A549 (cell line): Measurements from ENCODE around the gene TDRD9. TPM values are rescaled to one million over a fixed set of nuclear protein-coding genes. Genes with fewer than 3 reads are reported as not detected.

Experiments
- ATAC-seq, 2 experiments: fragments of 200-7000 bp in 1 of 2; fragments of >200 bp in 1 of 2; cut with Nextera tagmentation in 1 of 2; cut with Tn5 transposase in 1 of 2; 3 replicates each; pipeline versions ENCODE4 v1.8.0 to v1.9.1; 2018 to 2020; ENCODE audit warnings: mild to moderate bottlenecking in 1 of 2, moderate library complexity in 1 of 2
- CTCF ChIA-PET: fragments of 300-600 bp; sonication (Branson Sonifier 250); formaldehyde crosslinking; extraction: SDS; loops from one replicate; lab custom pipeline; 2021; ENCODE audit warnings: antibody characterized with exemption, inconsistent platforms; lab: Yijun Ruan, JAX
- POLR2A ChIA-PET: fragments of 350-600 bp; formaldehyde crosslinking; extraction: SDS; loops from one replicate; lab custom pipeline; 2021; ENCODE audit warnings: antibody characterized with exemption, inconsistent platforms; lab: Yijun Ruan, JAX
- DNase-seq, 2 experiments: peaks; one replicate each; pipeline versions ENCODE4 v3.0.0 to v3.0.0-alpha.2; 2011 to 2016; ENCODE audit warnings: low read depth in 1 of 2, low spot score in 1 of 2
- FAIRE-seq: peaks from 2 replicates; lab custom pipeline; 2011; peaks lifted over from hg19 to GRCh38; lab: Jason Lieb, UNC
- H3K27ac ChIP-seq, 2 experiments: fragments of >200 bp; sonication (Bioruptor Twin); formaldehyde crosslinking; 3 replicates each; pipeline ENCODE4 v1.5.1; 2016 to 2017
- H3K4me1 ChIP-seq: fragments of >200 bp; sonication (Bioruptor Twin); formaldehyde crosslinking; 3 replicates; pipeline ENCODE4 v1.6.1; 2016
- H3K4me2 ChIP-seq: fragments of >200 bp; sonication (Bioruptor Twin); formaldehyde crosslinking; 3 replicates; pipeline ENCODE4 v1.6.1; 2016
- H3K4me3 ChIP-seq: fragments of >200 bp; sonication (Bioruptor Twin); formaldehyde crosslinking; 3 replicates; pipeline ENCODE4 v1.5.1; 2016
- H3K9me3 ChIP-seq: fragments of >200 bp; sonication (Bioruptor Twin); formaldehyde crosslinking; 3 replicates; pipeline ENCODE4 v1.6.1; 2016
- BHLHE40 ChIP-seq: IDR thresholded peaks from 2 replicates; pipeline ENCODE4 v1.6.1; 2012; ENCODE audit warnings: low read depth, low read length, inconsistent platforms
- CBX8 ChIP-seq: fragments of 200-600 bp; sonication (generic); IDR thresholded peaks from 2 replicates; pipeline ENCODE4 v1.6.1; 2016
- CEBPB ChIP-seq, 2 experiments: fragments of >200 bp in 1 of 2; sonication (Bioruptor Twin) in 1 of 2; formaldehyde crosslinking in 1 of 2; IDR thresholded peaks; 2 replicates each; pipeline ENCODE4 v1.6.1; 2012 to 2016
- CHD4 ChIP-seq: fragments of 200-600 bp; sonication (generic); IDR thresholded peaks from 2 replicates; pipeline ENCODE4 v1.6.1; 2016; ENCODE audit warnings: antibody characterized with exemption, mild to moderate bottlenecking, borderline replicate concordance
- E2F6 ChIP-seq: IDR thresholded peaks from 2 replicates; pipeline ENCODE4 v1.6.1; 2012; ENCODE audit warnings: low read depth, borderline replicate concordance
- EHMT2 ChIP-seq: fragments of 200-600 bp; sonication (generic); IDR thresholded peaks from 2 replicates; pipeline ENCODE4 v1.6.1; 2016; ENCODE audit warnings: antibody characterized with exemption, low read depth, mild to moderate bottlenecking, moderate library complexity
- EP300 ChIP-seq, 2 experiments: fragments of >200 bp; sonication (Bioruptor Twin); formaldehyde crosslinking; IDR thresholded peaks; 2 replicates in 1 of 2; 3 replicates in 1 of 2; pipeline ENCODE4 v1.6.1; 2016 to 2017
- FOSB ChIP-seq: fragments of 250-450 bp; sonication (Bioruptor Pico); IDR thresholded peaks from 2 replicates; pipeline ENCODE4 v1.5.0; 2020; ENCODE audit warnings: mild to moderate bottlenecking, moderate library complexity
- FOSL2 ChIP-seq, 2 experiments: fragments of 450-650 bp in 1 of 2; fragments of >200 bp in 1 of 2; sonication (Bioruptor Twin) in 1 of 2; formaldehyde crosslinking; IDR thresholded peaks; 2 replicates each; pipeline versions ENCODE4 v1.5.0 to v1.6.1; 2016 to 2020; ENCODE audit warnings: mild to moderate bottlenecking in 1 of 2, moderate library complexity in 1 of 2
- FOXS1 ChIP-seq: fragments of 250-450 bp; sonication (Bioruptor Pico); IDR thresholded peaks from 2 replicates; pipeline ENCODE4 v1.5.0; 2020; ENCODE audit warnings: mild to moderate bottlenecking, moderate library complexity
- GATA3 ChIP-seq: IDR thresholded peaks from 2 replicates; pipeline ENCODE4 v1.6.1; 2012; ENCODE audit warnings: borderline replicate concordance
- HOXB13 ChIP-seq: fragments of 250-450 bp; sonication (Bioruptor Pico); IDR thresholded peaks from 2 replicates; pipeline ENCODE4 v1.5.0; 2020; ENCODE audit warnings: low read depth, mild to moderate bottlenecking, moderate library complexity
- JUN ChIP-seq, 2 experiments: fragments of >200 bp; sonication (Bioruptor Twin); formaldehyde crosslinking; IDR thresholded peaks; 2 replicates in 1 of 2; 3 replicates in 1 of 2; pipeline ENCODE4 v1.6.1; 2016 to 2017
- JUNB ChIP-seq: fragments of >200 bp; sonication (Bioruptor Twin); formaldehyde crosslinking; IDR thresholded peaks from 2 replicates; pipeline ENCODE4 v1.6.1; 2016
- KDM1A ChIP-seq: fragments of 200-600 bp; sonication (generic); IDR thresholded peaks from 2 replicates; pipeline ENCODE4 v1.6.1; 2016; ENCODE audit warnings: low read depth, mild to moderate bottlenecking
- MAFK ChIP-seq: fragments of 450-650 bp; IDR thresholded peaks from 2 replicates; pipeline ENCODE4 v1.6.1; 2014; ENCODE audit not compliant: partially characterized antibody
- MAZ ChIP-seq: fragments of 150-350 bp; IDR thresholded peaks from 2 replicates; pipeline ENCODE4 v1.6.1; 2014; ENCODE audit warnings: antibody characterized with exemption, low read depth, low read length, borderline replicate concordance
- NR3C1 ChIP-seq: fragments of >200 bp; sonication (Bioruptor Twin); formaldehyde crosslinking; IDR thresholded peaks from 3 replicates; pipeline ENCODE4 v1.6.1; 2017
- PBX3 ChIP-seq: IDR thresholded peaks from 2 replicates; pipeline ENCODE4 v1.6.1; 2012
- PHF8 ChIP-seq: fragments of 200-600 bp; sonication (generic); IDR thresholded peaks from 2 replicates; pipeline ENCODE4 v1.6.1; 2016; ENCODE audit warnings: low read depth, mild to moderate bottlenecking, antibody characterized with exemption, moderate library complexity, borderline replicate concordance
- POLR2AphosphoS2 ChIP-seq: conservative IDR thresholded peaks from 2 replicates; pipeline ENCODE4 v1.6.1; 2012; ENCODE audit warnings: low read length, improper control_type of control experiment, inconsistent platforms
- RAD21 ChIP-seq, 2 experiments: fragments of >200 bp in 1 of 2; sonication (Bioruptor Twin) in 1 of 2; formaldehyde crosslinking in 1 of 2; IDR thresholded peaks in 1 of 2; conservative IDR thresholded peaks in 1 of 2; 2 replicates in 1 of 2; 3 replicates in 1 of 2; pipeline ENCODE4 v1.6.1; 2012 to 2018; ENCODE audit warnings: inconsistent platforms in 1 of 2
- RFX5 ChIP-seq: fragments of 450-650 bp; IDR thresholded peaks from 2 replicates; pipeline ENCODE4 v1.7.1; 2014; ENCODE audit warnings: antibody characterized with exemption, mild to moderate bottlenecking, moderate library complexity
- RNF2 ChIP-seq: fragments of 200-600 bp; sonication (generic); IDR thresholded peaks from 2 replicates; pipeline ENCODE4 v1.6.1; 2016; ENCODE audit warnings: low read depth, mild to moderate bottlenecking, antibody characterized with exemption, moderate library complexity, borderline replicate concordance
- SMC3 ChIP-seq: fragments of >200 bp; sonication (Bioruptor Twin); formaldehyde crosslinking; IDR thresholded peaks from 3 replicates; pipeline ENCODE4 v1.6.1; 2018; ENCODE audit warnings: inconsistent platforms
- TFCP2L1 ChIP-seq: fragments of 250-450 bp; sonication (Bioruptor Pico); IDR thresholded peaks from 2 replicates; pipeline ENCODE4 v1.5.0; 2021; ENCODE audit warnings: mild to moderate bottlenecking
- ZFP36 ChIP-seq: fragments of 450-650 bp; IDR thresholded peaks from 2 replicates; pipeline ENCODE4 v1.6.1; 2014; ENCODE audit warnings: borderline replicate concordance; ENCODE audit not compliant: partially characterized antibody
- WGBS: methylation state at CpG from one replicate; pipeline ENCODE4 v1.1.6; 2017; ENCODE audit errors: missing lambda C conversion rate; 5-methylcytosine and 5-hydroxymethylcytosine counted together
- polyA plus RNA-seq, 4 experiments: library from polyadenylated mRNA; depleted of rRNA in 3 of 4; stranded (reverse); fragments of >200 nt; fragmentation: RNase III in 1 of 4; extraction: RNeasy Plus Mini Kit Qiagen cat#74134 plus additional on column Dnase treatment in 1 of 4; gene quantifications; 2 replicates in 3 of 4; 3 replicates in 1 of 4; pipeline ENCODE4 v1.2.3, GENCODE V29; 2011 to 2017
- TF ChIP-seq, protein P1 (sequence below): fragments of 250-450 bp; sonication (Bioruptor Pico); IDR thresholded peaks from 2 replicates; pipeline ENCODE4 v1.5.0; 2020; ENCODE audit warnings: low read depth, mild to moderate bottlenecking, moderate library complexity
- TF ChIP-seq, protein P2 (sequence below): fragments of >200 bp; sonication (Bioruptor Twin); formaldehyde crosslinking; IDR thresholded peaks from 2 replicates; pipeline ENCODE4 v1.6.1; 2016
- TF ChIP-seq, protein P3 (sequence below): IDR thresholded peaks from 2 replicates; pipeline ENCODE4 v1.6.1; 2012

The TDRD9 gene
- polyA plus RNA-seq, 2 of the 4 experiments (the other 2 are of a cell fraction) = 0.04 TPM; not detected in 1

- Histone ChIP-seq H3K27ac (no peak overlapping the region), H3K4me2 (no peak overlapping the region), H3K4me1 (no peaks in the 10 kb centered on the region), H3K4me3 (no peak overlapping the region), H3K9me3 (no peaks in the 10 kb centered on the region)
- TF ChIP-seq PBX3 (no peak), CBX8 (no peak), SMC3 (no peak)
- TF ChIP-seq, protein P1, sequence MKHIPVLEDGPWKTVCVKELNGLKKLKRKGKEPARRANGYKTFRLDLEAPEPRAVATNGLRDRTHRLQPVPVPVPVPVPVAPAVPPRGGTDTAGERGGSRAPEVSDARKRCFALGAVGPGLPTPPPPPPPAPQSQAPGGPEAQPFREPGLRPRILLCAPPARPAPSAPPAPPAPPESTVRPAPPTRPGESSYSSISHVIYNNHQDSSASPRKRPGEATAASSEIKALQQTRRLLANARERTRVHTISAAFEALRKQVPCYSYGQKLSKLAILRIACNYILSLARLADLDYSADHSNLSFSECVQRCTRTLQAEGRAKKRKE = no peak
- no peak for ATAC-seq
- ChIA-PET POLR2A (no interaction called here), CTCF (interaction anchor here (0.9 to 4.3 kb wide), 2 partner anchors 14 to 158 kb away, joined by 4 to 17 read pairs; no protein-coding TSS in a partner anchor)
- DNase-seq = no peak
- no peak for FAIRE-seq
These were observed 38.4 kb downstream of the TDRD9 start for GRCh38 chr14:103966631-103967030.

DNA sequence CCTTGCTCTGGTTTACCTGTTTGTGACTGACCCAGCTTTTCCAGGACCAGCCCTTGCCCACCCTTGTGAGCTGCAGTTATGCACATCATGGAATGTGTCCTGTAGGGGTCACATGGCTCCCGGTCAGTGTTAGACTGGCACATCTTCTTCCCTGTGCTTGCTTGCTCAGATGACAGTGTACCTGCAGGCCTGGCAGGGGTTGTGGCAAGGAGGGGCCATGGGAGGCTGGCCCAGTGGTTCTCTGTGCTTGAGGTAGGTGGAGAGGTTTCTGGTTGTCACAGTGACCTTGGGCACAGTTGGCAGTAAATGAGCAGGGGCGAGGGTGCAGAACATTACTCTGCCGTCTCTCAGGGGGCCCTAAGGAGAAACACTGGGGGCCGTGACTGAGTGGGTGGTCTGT, 41.7 kb downstream of the TDRD9 start:
- POLR2A ChIA-PET = no interaction called here
- WGBS = 56% methylated on average over 4 of the region's 4 CpGs
- H3K9me3 ChIP-seq = no peaks in the 10 kb centered on the region
- TF ChIP-seq FOSL2 (IDR thresholded peaks at IDR 0.05) (no peak), FOSL2 (CRISPR knock-in tag; IDR thresholded peaks at IDR 0.05) (no peak), EP300 (IDR thresholded peaks at IDR 0.05) (no peak), JUN (IDR thresholded peaks at IDR 0.05) (no peak), CEBPB (IDR thresholded peaks at IDR 0.05) (no peak), MAZ (no peak), GATA3 (no peak), KDM1A (no peak), POLR2AphosphoS2 (no peak), BHLHE40 (no peak), JUNB (no peak), ZFP36 (no peak)
- TF ChIP-seq, protein P2, sequence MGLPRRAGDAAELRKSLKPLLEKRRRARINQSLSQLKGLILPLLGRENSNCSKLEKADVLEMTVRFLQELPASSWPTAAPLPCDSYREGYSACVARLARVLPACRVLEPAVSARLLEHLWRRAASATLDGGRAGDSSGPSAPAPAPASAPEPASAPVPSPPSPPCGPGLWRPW = no peak
- TF ChIP-seq, all 56 proteins: peak for 0
- no peaks in the 10 kb centered on the region for H3K4me1 ChIP-seq
- DNase-seq (no peak), ATAC-seq (peak in 1 of 2 experiments; percentile 19; a peak in 1 of 6 replicates), FAIRE-seq (no peak)
- no peak overlapping the region for H3K4me2 ChIP-seq
- no peak overlapping the region for H3K4me3 ChIP-seq
- no peak overlapping the region for H3K27ac ChIP-seq
- CTCF ChIA-PET = interaction anchor here (0.8 to 4.3 kb wide), 2 partner anchors 11 to 49 kb away, joined by 4 to 17 read pairs; a partner anchor contains a TSS

- no peaks in the 10 kb centered on the region for H3K4me1 ChIP-seq
- no peak overlapping the region for H3K4me3 ChIP-seq
- ChIA-PET POLR2A (no interaction called here), CTCF (interaction anchor here (1.0 kb wide), 1 partner anchor 73 kb away, joined by 3 read pairs; no protein-coding TSS in a partner anchor)
- TF ChIP-seq CHD4 (no peak), EP300 (IDR thresholded peaks at IDR 0.05) (no peak), FOSB (CRISPR knock-in tag) (no peak), HOXB13 (CRISPR knock-in tag) (no peak), EHMT2 (no peak), JUNB (no peak), E2F6 (no peak), CEBPB (IDR thresholded peaks at IDR 0.05) (no peak), MAFK (no peak), RNF2 (no peak), RAD21 (conservative IDR thresholded peaks at IDR 0.05 in 1 of 2, IDR thresholded peaks at IDR 0.05 in 1 of 2) (no peak), RFX5 (no peak), CBX8 (no peak), TFCP2L1 (CRISPR knock-in tag) (no peak), FOSL2 (IDR thresholded peaks at IDR 0.05) (no peak), FOSL2 (CRISPR knock-in tag; IDR thresholded peaks at IDR 0.05) (no peak), NR3C1 (no peak), FOXS1 (CRISPR knock-in tag) (no peak), PHF8 (no peak)
- TF ChIP-seq, protein P1 = no peak
- TF ChIP-seq, protein P3, sequence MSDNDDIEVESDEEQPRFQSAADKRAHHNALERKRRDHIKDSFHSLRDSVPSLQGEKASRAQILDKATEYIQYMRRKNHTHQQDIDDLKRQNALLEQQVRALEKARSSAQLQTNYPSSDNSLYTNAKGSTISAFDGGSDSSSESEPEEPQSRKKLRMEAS = no peak
- DNase-seq (no peak), ATAC-seq (peak in 1 of 2 experiments; percentile 55; a peak in 4 of 6 replicates), FAIRE-seq (no peak)
- WGBS = 58% methylated on average over 4 of the region's 4 CpGs
- no peak overlapping the region for H3K4me2 ChIP-seq
- no peak overlapping the region for H3K27ac ChIP-seq
- H3K9me3 ChIP-seq = no peaks in the 10 kb centered on the region
These were observed 45.1 kb downstream of the TDRD9 start for GRCh38 chr14:103973354-103973753.
